OCI-LY7 (cell line): ENCODE measurements around the gene PPP2R5C. TPM values are rescaled to one million over a fixed set of nuclear protein-coding genes. Genes with fewer than 3 reads are reported as not detected.

Source experiments
- BruUV-seq: library from RNA; stranded (reverse); fragments of 400-500 nt; replicated peaks from 2 replicates; lab custom pipeline; 2021; lab: Mats Ljungman, UMichigan
- CTCF ChIA-PET: fragments of 300-600 bp; sonication (Branson Sonifier 250); formaldehyde crosslinking; loops from one replicate; lab custom pipeline; 2022; ENCODE audit warnings: antibody characterized with exemption; ENCODE audit not compliant: unreplicated experiment; lab: Charles Lee
- POLR2A ChIA-PET: fragments of 300-600 bp; sonication (Branson Sonifier 250); formaldehyde crosslinking; loops from one replicate; lab custom pipeline; 2022; ENCODE audit warnings: antibody characterized with exemption; lab: Charles Lee
- DNase-seq: peaks from one replicate; pipeline ENCODE4 v3.0.0-alpha.2; 2015; ENCODE audit warnings: low spot score
- H2AFZ ChIP-seq: fragments of 200-600 bp; sonication (generic), shearing (Covaris generic); 2 replicates; pipeline ENCODE4 v1.6.1; 2014; ENCODE audit warnings: mild to moderate bottlenecking, antibody characterized with exemption, low read length, moderate library complexity
- H3K27ac ChIP-seq: fragments of 200-600 bp; sonication (generic); 2 replicates; pipeline ENCODE4 v1.5.1; 2014; ENCODE audit warnings: mixed run types, low read depth, mild to moderate bottlenecking, moderate library complexity, low read length, inconsistent platforms; ENCODE audit not compliant: poor library complexity, severe bottlenecking
- H3K36me3 ChIP-seq: fragments of 200-600 bp; sonication (generic); 2 replicates; pipeline ENCODE4 v1.6.1; 2014; ENCODE audit warnings: mild to moderate bottlenecking, antibody characterized with exemption, low read length, moderate library complexity, mixed read lengths; ENCODE audit not compliant: insufficient read depth
- H3K4me1 ChIP-seq: fragments of 200-600 bp; sonication (generic); 2 replicates; pipeline ENCODE4 v1.5.1; 2014; ENCODE audit warnings: mild to moderate bottlenecking, low read length; ENCODE audit not compliant: insufficient read depth, poor library complexity, severe bottlenecking
- H3K4me2 ChIP-seq: fragments of 200-600 bp; sonication (generic); 2 replicates; pipeline ENCODE4 v1.6.1; 2014; ENCODE audit warnings: mild to moderate bottlenecking, low read length
- H3K4me3 ChIP-seq: fragments of 200-600 bp; sonication (generic); 2 replicates; pipeline ENCODE4 v1.5.1; 2014; ENCODE audit warnings: mild to moderate bottlenecking, low read depth, low read length; ENCODE audit not compliant: poor library complexity, severe bottlenecking
- H3K79me2 ChIP-seq: fragments of 200-600 bp; sonication (generic); 2 replicates; pipeline ENCODE4 v1.6.1; 2016; ENCODE audit warnings: low read depth, mild to moderate bottlenecking, low read length, moderate library complexity, mixed read lengths; ENCODE audit not compliant: insufficient read depth
- H3K9me2 ChIP-seq: fragments of 200-600 bp; sonication (generic); 2 replicates; pipeline ENCODE4 v1.6.1; 2016; ENCODE audit warnings: mild to moderate bottlenecking, low read length, mixed read lengths; ENCODE audit not compliant: insufficient read depth
- H3K9me3 ChIP-seq: fragments of 200-600 bp; sonication (generic); 2 replicates; pipeline ENCODE4 v1.6.1; 2014; ENCODE audit warnings: mild to moderate bottlenecking, mixed run types, low read length, mixed read lengths
- H4K20me1 ChIP-seq: fragments of 200-600 bp; sonication (generic); 2 replicates; pipeline ENCODE4 v1.6.1; 2014; ENCODE audit warnings: mild to moderate bottlenecking, antibody characterized with exemption, low read length, moderate library complexity, mixed read lengths; ENCODE audit not compliant: insufficient read depth
- EZH2phosphoT487 ChIP-seq: fragments of 200-600 bp; sonication (generic); IDR thresholded peaks from 2 replicates; pipeline ENCODE4 v1.6.1; 2018; ENCODE audit warnings: low read depth, borderline replicate concordance, mild to moderate bottlenecking, mixed run types, antibody characterized with exemption, low read length, moderate library complexity, mixed read lengths
- intact Hi-C: fragments of 100-400 bp; cut with micrococcal nuclease; formaldehyde crosslinking; loops from one replicate; pipeline ENCODE4 v1.10.0; 2022; ENCODE audit not compliant: unreplicated experiment
- total RNA-seq, 2 experiments: library from RNA; depleted of rRNA in 1 of 2; stranded (reverse); fragments of >200 nt in 1 of 2; shearing (Covaris generic) in 1 of 2; gene quantifications; 2 replicates each; pipeline ENCODE4 v1.2.3, GENCODE V29; 2014 to 2022
- TF ChIP-seq, protein P1 (sequence below): fragments of 200-600 bp; sonication (generic); conservative IDR thresholded peaks from 2 replicates; pipeline ENCODE4 v1.5.1; 2014; ENCODE audit warnings: mild to moderate bottlenecking, antibody characterized with exemption, low read length, moderate library complexity, mixed read lengths

The PPP2R5C gene
- total RNA-seq, 2 experiments from 2014 or later, result 161 to 236 TPM

DNA sequence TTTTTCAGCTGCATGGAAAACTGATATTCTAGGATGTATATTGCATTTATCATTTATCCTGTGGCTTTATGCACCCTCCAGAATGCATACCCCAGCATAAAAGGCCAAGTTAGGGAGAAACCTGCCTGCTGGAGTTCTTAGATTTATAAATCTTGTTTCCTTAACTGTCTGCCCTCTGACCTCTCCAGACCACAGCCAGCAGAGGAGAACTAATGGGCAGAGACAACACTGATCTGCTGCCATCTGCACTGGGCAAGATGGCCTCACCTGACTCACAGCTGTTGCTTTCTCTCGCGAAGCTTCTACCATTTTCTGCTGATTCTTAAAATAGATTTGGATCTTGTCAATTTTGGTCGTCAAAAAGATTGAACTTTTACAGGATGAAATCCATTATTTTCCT lies 65.8 kb downstream of the PPP2R5C start:
- H3K79me2 ChIP-seq, result peaks cover 100% of the 10 kb centered on the region
- no peaks in the 10 kb centered on the region for H3K9me2 ChIP-seq
- H2AFZ ChIP-seq, result no peak overlapping the region
- peaks cover 70% of the 10 kb centered on the region for H3K36me3 ChIP-seq
- intact Hi-C loops, result no loop called here
- ChIA-PET CTCF (no interaction called here), POLR2A (interaction anchor here (0.6 to 5.2 kb wide), 4 partner anchors 8 to 65 kb away, joined by 3 to 111 read pairs (median 4); no protein-coding TSS in a partner anchor)
- no peak for DNase-seq
- no peak for TF ChIP-seq EZH2phosphoT487
- TF ChIP-seq, protein P1, sequence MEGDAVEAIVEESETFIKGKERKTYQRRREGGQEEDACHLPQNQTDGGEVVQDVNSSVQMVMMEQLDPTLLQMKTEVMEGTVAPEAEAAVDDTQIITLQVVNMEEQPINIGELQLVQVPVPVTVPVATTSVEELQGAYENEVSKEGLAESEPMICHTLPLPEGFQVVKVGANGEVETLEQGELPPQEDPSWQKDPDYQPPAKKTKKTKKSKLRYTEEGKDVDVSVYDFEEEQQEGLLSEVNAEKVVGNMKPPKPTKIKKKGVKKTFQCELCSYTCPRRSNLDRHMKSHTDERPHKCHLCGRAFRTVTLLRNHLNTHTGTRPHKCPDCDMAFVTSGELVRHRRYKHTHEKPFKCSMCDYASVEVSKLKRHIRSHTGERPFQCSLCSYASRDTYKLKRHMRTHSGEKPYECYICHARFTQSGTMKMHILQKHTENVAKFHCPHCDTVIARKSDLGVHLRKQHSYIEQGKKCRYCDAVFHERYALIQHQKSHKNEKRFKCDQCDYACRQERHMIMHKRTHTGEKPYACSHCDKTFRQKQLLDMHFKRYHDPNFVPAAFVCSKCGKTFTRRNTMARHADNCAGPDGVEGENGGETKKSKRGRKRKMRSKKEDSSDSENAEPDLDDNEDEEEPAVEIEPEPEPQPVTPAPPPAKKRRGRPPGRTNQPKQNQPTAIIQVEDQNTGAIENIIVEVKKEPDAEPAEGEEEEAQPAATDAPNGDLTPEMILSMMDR, result no peak
- BruUV-seq, result no TSS peak
- H3K4me3 ChIP-seq, result no peak overlapping the region
- peaks cover 42% of the 10 kb centered on the region; the same call in 1 of the 2 replicates for H4K20me1 ChIP-seq
- H3K4me1 ChIP-seq, result peaks cover 55% of the 10 kb centered on the region
- no peak overlapping the region for H3K27ac ChIP-seq
- no peak overlapping the region; the same call in 1 of the 2 replicates for H3K4me2 ChIP-seq
- peaks cover 8% of the 10 kb centered on the region for H3K9me3 ChIP-seq

DNA sequence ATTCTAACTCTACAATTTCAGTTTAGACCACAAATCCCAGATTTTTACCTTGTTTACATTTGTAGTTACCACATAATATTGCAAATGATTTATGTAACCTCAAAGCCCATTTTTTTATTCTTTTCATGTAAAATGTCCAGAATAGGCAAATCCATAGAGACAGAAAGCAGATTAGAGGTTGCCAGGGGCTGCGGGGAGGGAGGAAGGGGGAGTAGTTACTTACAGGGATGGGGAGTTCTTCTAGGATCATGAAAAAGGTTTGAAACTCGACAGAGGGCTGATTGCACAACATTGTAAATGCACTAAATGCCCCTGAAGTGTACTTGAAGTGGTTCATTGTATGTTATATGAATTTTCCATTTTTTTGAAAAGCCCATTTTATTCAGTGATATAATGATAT lies 66.5 kb downstream of the PPP2R5C start:
- TF ChIP-seq EZH2phosphoT487, result no peak
- TF ChIP-seq, protein P1, result no peak
- CTCF ChIA-PET, result no interaction called here
- BruUV-seq, result no TSS peak
- Histone ChIP-seq H3K4me1 (peaks cover 47% of the 10 kb centered on the region), H3K9me2 (no peaks in the 10 kb centered on the region), H3K4me3 (no peak overlapping the region), H3K36me3 (peaks cover 77% of the 10 kb centered on the region), H3K27ac (no peak overlapping the region), H2AFZ (no peak overlapping the region), H3K4me2 (no peak overlapping the region), H4K20me1 (peaks cover 38% of the 10 kb centered on the region; the same call in 1 of the 2 replicates), H3K79me2 (peaks cover 100% of the 10 kb centered on the region), H3K9me3 (peaks cover 8% of the 10 kb centered on the region)
- intact Hi-C loops, result no loop called here
- no peak for DNase-seq
- POLR2A ChIA-PET, result interaction anchor here (1.0 to 1.5 kb wide), 2 partner anchors 8 to 9 kb away, joined by 3 to 4 read pairs; no protein-coding TSS in a partner anchor

DNA sequence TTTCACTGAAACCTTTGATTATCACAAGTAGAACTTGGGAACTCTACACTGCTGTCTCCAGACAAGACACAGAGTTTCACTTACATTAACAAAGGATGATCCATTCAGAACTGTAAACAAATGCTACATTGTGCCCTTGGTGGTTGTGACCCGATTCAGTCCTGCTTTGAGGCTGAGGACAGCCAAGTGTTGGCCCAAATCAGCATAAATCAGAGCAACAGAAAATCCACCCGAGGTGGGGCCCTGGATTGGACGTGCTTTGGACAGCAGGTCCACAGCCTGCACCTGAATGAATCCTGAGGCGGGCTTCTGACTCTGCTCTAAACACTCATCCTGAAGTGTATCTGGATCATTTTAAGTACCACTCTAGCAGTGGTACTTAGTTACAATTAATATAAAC lies 68.8 kb downstream of the PPP2R5C start:
- Histone ChIP-seq H3K36me3 (peaks cover 84% of the 10 kb centered on the region), H3K9me2 (no peaks in the 10 kb centered on the region), H2AFZ (no peak overlapping the region), H3K4me2 (no peak overlapping the region), H3K27ac (no peak overlapping the region), H3K4me3 (no peak overlapping the region), H4K20me1 (peaks cover 28% of the 10 kb centered on the region; the same call in 1 of the 2 replicates), H3K4me1 (peaks cover 36% of the 10 kb centered on the region), H3K9me3 (peaks cover 8% of the 10 kb centered on the region), H3K79me2 (peaks cover 100% of the 10 kb centered on the region)
- BruUV-seq, result no TSS peak
- TF ChIP-seq, protein P1, result no peak
- TF ChIP-seq EZH2phosphoT487, result no peak
- DNase-seq, result no peak
- ChIA-PET POLR2A (no interaction called here), CTCF (no interaction called here)
- intact Hi-C loops, result no loop called here
